T-helper 1 cell (primary cell): Measurements from ENCODE around the gene TNK1.

Experiments
- DNase-seq, 5 donors: peaks; one replicate each; pipeline ENCODE4 v3.0.0-alpha.2; 2012 to 2020

The TNK1 gene

DNA sequence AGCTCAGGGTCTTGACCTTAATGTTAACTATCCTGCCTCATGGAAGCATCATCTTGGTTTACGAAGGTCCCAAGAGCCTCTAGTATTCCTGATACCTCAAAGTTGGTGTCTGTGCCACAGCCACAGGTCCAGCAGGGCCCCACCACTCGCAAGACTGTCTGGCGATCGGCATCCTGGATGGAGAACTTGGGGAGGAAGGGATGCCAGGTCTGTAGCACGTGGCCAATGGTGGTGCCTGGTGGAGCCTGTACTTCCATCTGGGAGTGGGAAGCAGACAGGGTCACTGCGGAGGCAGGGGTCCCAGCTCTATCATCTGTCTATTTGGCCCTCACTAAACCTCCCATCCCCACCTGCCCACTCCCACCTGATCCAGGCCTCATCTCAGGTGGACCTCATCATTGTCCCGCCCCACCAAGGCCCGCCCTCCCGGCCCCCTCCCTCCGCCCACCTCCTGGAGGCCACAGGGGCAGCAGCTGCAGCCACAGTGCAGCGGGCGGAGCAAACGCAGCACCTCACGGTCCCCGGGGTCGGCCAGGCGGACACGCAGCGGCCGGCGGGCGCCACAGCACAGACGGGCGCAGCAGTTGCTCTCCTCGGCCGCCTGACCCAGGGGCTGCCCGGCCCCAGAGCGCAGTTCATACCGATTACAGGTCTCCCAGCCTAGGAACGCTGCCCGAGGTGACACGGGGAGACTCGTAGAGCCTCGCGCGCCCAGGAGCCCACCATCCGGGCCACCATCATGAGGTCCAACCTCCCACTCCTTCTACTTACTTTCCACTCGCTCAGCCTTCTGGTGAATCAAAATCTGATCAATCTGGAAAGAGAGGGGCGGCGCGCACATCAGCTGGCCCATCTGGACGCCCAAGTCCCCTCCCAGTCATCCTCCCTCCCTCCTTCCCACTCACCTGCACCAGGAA, 12.1 kb downstream of the TNK1 start:
- no peak for DNase-seq

DNA sequence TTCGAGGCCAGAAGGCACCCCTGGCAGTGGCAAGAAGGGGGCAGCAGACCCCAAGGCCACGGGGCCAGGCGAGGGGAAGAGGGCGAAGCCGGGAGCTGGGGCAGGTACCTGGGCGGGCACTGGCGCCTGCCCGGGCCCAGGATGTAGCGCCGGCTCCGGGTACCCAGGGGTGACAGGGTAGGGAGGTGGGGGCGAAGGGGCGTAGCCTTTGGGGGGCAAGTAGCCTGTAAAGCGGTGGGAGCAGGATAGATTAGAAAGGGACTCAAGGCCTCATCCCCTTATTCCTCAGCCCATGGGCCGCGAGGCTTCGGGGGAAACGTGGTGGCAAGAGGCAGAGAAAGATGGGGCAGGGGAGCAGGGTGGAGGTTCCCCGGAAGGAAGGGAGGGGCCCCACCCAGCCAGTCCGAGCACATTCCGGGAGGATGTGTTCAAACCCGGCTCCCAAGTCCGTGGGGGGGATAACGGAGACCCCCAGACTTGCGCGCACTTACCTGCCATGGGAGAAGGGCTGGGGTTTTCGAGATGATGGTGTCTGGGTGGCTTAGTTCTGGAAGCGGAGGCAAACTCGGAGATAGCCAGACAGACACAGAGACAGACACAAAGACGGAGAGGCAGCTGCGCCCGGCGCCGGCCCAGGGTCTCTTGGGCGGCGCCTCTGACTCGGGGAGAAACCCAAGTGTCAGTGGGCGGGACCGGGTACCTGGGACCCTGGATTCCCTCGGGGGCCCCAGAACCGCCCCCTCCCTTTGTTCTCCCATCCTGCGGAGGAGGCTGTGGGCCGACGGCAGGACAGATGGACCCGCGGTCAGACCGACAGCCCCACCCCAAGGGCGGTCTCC, 12.9 kb downstream of the TNK1 start:
- DNase-seq, result peak; percentile 60 to 74 (median 68)

DNA sequence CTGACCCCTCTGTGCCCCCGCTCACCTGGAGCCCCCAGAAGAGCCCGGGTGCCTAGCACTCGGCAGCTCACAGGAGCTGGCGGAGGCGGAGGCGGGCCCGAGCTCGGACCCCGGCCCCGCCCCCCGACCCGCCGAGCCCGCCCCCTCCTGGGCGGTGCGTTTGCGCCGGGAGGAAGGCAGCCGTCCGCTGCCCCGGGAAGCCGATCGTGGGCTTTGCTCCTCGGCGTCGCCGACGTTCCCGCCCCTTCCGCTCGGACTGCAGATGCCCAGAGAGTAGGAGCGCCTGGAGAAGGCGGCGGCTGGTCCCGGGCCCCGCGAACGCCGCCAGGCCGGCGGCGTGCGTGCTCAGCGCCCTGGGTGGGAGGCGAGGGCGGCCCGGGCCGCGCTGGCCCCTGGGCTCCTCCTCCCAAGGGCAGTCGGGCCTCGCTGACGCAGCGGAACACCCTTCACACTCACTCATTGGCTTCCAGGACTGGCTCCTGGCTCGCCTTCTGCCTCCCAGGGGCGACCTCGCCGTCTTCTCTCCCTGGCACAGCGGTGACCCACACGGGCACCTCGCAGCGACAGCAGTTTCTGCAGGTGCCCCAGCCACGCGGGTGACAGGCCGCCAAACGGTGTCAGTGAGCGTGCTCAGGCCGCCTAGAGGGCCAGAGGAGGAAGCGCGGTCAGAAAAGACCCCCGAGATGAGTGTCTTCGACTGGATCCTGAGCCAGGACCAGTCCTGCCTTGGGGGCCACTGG, 13.7 kb downstream of the TNK1 start, which contains the start of gene PLSCR3:
Gene PLSCR3 (minus strand): TSS at position 74 of the 740 bp plus-strand sequence. CDS start 415 bp downstream, outside the sequence.
- peak; percentile 67 to 81 (median 72) for DNase-seq

DNA sequence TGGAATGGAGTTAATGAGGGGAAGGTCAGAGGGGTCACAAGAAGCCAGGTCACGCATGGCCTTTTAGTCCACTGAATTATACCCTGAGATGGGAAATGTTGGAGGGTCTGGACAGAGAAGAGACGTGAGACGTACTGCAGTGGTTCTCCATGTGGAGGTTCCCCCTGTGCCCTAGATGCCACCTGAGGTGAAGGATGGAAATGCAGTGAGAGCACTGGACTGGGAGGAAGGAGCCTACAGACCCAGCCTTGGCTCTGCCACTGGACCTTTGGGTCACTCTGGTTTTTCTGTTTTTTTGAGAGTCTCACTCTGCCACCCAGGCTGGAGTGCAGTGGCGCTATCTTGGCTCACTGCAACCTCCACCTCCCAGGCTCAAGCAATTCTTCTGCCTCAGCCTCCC, 15.3 kb downstream of the TNK1 start:
- DNase-seq, result no peak

DNA sequence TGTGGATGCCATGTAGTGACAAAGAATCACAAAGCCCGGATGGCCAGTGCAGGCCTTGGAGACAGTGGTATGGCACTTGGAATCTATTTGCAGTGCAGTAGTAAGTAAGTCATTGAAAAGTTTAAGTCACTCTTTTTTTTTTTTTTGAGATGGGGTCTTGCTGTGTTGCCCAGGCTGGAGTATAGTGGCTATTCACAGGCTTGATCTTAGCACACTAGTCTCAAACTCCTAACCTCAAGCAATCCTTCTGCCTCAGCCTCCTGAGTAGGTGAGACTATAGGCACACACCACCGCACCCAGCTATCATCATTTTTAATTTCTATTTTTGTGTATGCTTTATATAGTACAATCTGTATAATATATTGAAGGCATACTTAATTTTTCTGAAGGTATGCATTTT, 17.7 kb downstream of the TNK1 start:
- DNase-seq, result no peak

DNA sequence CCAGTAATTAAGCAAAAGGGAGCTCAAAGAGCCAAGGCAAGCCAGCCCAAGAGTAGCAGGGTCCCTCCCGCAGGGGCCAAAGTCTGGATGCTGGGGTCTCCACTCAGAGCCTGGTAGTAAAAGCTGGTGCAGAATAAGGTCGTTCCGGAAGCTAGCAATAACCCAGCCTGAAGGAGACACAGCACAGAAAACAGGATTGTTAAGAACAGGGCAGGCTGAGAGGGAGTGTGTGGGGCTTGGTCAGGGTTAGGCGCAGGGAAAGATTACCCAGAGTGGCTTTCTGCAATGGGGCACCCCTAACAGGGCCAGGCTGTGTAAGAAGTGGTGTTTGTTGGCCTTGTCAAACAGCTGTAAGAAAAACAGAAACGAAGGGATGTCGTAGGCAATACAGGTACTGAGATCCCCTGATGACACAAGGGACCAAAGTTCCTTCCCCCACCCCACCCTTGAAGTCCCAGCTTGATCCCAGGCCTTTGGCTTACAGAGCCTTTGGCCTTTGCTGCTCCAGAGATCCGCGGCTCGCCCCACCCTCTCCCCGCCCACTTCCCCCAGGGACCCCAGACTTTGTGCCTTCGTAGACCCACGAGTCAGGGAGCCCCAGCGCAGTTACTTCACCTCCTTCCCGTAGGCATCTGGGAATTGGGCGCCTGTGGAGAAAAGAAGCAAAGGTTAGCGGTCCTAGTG, 22.3 kb downstream of the TNK1 start:
- DNase-seq, result no peak

DNA sequence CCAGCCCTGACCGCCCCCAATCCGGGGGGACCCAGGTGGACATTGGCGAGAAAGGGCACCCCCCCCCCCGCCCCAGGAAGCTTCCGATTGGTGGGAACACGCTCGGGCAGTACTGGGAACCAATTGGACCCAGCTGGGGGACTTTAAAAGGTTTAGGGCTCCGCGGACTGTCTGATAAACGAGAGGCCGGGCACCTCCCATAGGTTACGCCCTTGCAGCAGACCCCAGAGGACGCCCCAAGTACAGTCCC, 22.8 kb downstream of the TNK1 start:
- no peak for DNase-seq

DNA sequence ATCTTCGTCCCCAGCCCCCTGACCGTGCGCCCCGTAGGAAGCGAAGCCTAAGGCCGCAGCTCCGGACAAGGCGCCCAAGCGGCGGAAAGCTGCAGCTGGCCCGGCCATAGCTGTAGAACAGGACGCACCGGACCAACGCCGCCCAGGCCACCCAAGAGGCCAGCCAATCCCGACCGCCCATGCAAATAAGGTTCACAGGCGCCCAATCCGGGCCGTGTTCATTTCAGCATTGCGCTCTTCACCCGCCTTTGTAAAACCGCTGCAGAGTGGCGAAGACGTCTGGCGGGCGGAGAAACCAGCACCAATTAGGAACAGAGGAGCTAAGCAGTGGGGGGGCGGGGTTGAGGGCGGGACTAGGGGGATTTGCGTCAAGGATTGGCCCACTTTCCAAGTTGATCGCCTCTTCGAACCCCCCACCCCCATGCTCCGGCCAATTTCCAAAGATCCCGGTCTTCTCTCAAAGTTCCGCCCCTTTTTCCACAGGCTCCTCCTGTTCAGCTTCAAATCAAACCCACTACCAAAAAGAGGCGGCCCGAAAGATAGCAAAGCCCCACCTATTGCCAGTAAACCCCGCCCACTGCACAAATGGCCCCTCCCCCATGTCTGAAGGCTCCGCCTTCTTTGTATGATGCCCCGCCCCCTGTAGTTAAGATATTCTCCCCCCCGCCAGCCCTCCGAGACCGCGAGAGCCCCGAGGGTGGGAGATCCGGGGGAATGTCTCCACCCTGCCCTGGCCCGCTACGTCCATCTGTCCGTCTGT, 23.3 kb downstream of the TNK1 start, which contains the start of gene TMEM256:
Gene TMEM256 (minus strand): TSS at position 121 of the 760 bp plus-strand sequence. CDS start 13 bp downstream, at position 108.
- DNase-seq, result peak; percentile 92 to 99 (median 96)

DNA sequence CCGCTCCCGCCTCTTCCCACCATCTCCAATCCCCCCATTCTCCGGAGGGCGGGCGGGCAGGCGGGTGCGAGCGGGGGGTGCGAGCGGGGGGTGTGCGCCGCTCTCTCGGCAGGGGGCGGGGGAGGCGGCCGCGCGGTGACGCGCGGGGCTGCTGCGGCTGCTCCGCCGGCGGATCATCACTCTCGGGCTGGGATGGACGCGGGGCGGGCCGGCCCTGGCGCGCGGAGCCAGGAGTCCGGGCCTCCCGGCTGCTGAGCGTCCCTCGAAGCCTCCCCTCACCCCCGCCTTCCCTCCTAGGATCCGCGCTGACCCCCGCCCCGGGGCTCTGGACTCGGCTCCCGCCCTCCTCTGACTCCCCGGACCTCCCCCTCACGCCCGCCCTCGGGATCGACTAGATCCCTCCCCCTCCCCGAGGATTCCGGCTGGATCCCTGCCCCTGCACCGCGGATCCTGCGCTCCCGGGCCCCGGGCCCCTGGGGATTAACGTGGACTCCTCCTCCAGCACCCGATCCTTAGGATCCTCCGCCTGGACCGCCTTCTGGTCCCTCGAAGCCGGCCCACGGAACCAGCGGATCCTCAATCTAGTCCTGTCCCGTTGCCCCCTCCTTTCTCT, 24.0 kb downstream of the TNK1 start:
- DNase-seq, result peak in 3 of 5 donors; percentile 63 to 78 (median 69)

DNA sequence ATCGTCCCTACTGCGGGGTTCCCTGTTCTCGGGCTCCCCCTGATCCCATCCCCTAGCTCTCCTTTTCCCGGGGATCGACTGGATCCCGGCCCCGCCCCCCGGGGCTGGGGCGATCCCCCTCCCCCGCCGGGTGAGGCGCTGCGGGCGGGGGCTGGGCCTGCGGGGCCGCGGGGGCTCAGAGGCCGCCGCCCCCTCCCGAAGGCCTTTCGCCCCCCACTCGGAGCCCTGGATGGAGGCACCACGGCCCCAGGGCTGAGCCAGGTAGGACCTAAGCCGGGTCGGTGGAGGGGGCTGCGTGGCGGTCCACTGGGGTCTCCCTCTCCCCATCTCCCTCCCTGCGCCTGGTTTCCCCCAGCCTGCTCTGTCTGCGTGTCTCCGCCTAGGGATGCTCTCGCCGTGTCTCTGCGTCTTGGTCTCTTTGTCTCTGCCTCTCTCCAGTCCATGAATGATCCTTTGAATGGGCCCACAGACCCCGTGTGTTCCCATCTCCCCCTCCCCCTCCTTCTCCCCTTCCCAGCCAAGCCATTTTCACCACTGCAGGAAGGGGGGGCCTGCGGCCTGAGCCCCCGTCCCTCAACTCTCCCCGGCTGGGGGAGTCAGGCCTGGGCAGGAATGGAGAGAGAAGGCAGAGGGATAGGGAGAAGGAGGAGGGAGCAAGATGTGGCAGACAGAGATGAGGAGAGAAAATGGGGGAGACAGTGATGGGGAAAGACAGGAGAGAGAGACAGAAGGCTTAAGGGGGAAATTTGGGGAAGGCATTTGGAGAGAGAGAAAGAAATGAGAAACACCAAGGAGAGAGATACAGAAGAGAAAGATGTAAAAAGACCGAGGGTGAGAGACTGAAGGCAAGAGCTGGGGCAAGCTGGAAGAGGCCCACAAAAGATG, 24.7 kb downstream of the TNK1 start:
- no peak for DNase-seq

DNA sequence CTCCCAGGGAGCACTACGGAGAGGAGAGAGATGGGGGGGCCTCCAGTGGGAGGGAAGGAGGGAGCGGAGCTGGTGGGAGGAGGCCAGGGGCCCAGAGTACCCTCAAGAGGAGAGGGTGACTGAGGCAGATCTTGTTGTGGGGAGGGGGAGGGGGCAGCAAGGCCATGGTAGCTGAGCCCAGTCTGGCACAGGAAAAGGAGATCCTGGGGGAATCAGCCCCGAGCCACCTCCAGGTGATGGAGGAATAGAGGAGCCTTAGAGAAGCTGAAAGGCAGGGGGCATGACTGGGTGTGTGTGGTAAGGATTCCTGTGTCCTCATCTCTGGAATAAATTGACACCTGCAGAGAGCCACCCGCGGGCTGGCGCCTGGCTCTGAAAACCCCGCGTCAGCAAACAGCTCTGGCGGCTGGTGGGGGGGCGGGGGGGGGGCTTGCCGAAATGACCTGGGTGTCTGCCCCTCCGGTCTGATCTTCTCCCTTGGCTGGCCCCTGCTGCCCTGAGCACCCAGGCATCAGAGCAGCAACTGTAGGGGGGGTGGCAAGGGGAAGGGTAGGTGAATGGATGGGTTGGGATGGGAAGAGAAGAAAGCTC, 25.4 kb downstream of the TNK1 start:
- DNase-seq, result no peak

DNA sequence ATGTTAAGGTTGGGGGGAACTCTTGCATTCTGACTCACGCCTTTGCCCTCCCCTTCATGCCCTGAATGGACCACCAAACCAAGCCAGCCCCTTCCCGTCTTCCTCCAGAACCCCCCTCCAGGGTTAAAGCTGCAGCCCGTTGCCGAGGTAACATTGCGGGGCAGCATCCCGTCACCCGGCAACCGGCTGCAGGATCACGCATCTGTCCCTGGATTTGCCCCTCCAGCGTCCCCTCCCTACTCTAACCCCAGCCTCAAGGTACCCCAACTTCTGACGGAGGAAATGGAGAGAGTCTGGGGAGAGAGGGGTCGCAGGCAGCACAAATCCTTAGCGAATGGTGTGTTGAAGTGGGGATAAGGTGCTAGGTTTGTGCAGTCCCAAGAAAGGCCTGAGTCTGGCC, 26.2 kb downstream of the TNK1 start:
- DNase-seq, result no peak

DNA sequence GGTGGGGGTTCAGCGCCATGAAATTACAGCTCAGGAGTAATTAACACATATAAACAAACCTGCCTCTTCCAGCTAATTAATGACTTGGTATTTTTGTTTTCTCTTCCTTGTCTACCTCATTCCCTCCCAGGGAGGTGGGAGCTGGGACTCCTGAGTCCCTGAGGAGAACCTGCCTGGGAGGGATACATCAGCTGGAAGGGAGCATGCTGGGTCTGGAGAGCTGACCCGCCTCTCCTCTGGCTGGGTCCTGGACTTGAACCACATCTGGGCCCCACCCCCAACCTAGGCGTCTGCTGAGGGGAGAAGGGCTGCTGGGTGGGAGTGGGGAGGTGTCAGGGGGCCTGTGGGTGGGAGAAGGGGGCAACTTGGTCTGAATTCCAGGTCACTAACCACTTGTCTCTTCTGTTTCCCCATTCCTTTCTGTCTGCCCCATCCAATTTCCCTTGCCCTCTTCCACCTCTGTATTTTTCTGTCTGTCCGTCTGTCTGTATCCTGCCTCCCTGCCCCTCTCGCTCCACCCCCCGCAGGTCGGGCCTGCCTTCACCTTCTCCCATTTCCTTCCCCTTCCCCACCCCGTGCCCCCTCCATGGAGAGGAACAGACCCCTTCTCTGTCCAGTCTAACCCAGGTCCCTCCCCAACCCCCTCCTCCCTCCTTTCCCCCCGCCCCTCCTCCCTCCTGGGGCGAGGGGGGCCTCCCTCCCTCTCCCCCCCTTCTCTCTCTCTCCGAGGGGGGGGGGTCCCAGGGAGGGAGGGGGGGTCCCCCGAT, 26.8 kb downstream of the TNK1 start, which contains the start of gene NLGN2:
Gene NLGN2 (plus strand): TSS at position 361 of the 767 bp plus-strand sequence. CDS start 411 bp downstream, outside the sequence.
- DNase-seq, result no peak

DNA sequence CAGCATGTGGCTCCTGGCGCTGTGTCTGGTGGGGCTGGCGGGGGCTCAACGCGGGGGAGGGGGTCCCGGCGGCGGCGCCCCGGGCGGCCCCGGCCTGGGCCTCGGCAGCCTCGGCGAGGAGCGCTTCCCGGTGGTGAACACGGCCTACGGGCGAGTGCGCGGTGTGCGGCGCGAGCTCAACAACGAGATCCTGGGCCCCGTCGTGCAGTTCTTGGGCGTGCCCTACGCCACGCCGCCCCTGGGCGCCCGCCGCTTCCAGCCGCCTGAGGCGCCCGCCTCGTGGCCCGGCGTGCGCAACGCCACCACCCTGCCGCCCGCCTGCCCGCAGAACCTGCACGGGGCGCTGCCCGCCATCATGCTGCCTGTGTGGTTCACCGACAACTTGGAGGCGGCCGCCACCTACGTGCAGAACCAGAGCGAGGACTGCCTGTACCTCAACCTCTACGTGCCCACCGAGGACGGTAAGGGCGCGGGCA, 27.4 kb downstream of the TNK1 start:
- DNase-seq, result peak in 1 of 5 donors; percentile 24

DNA sequence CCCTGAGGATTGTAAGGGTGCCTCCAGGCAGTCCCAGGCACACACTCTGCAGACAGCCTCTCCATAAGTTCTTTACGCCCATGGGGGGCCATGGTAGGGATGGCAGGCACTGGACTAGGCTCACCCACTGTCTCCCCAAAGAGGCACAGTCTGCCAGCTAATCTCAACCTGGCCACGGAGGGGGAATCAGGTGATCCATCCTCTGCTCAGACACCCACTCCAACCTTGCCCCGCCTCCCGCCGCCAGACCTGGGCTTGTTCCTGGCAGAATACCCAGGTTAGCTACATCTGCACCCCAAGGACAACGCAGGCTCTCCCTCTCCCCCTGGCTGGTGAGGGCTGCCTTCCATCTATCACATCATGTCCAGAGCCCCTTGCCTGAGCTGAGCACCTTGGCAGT, 28.0 kb downstream of the TNK1 start:
- no peak for DNase-seq

DNA sequence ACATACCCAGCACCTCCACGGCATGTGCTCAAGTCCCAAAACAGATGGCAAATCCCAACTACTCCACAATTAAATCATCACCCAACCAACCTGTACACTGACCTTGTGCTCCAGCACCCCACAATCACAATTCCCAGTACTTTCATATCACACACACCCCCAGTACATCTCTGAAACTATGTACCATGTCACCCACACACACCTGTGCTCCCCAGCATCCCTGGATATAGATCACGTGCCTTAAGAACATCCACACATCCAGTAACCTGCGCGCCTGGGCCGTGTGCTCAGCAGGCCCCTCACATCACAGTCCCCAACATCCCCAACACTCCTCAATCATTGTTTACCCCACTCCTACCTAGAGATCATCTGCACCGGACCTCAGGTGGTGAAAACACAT, 28.8 kb downstream of the TNK1 start:
- no peak for DNase-seq

DNA sequence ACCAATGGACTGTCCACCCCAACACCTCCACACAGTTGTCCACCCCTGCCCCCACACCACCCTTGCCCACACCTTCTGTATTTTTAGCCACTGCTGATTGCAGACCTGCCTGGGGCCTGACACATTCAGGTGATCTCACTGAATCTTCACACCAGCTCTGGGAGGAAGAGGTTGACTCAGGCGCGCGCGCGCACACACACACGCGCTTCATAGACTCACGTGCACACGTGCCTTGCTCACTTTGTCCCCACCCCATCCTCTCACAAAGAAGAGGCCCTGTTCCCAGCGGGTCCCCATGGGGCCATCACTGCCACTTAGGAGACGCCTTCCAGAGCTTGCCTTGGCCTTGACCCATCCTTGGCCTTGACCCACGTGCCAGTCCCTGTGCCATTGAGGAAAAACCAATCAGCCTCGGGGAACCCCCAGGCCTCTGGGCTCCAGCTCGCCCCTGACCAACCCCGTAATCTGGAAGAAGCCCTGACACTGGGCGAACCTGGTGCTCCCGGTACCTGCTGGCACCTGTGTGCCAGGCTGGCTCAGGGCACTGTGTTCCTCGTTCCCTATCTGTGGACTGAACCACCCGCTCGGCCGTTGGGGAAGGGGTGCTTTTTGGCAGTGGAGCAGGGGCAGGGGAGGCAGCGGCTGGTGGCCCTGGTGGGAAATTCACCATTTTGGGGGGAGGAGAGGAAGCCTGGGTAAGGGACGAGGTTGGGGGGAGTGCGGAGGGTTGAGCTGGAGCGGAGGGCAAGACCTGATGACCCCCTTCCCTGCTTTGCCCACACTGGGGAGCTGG, 29.9 kb downstream of the TNK1 start:
- no peak for DNase-seq

DNA sequence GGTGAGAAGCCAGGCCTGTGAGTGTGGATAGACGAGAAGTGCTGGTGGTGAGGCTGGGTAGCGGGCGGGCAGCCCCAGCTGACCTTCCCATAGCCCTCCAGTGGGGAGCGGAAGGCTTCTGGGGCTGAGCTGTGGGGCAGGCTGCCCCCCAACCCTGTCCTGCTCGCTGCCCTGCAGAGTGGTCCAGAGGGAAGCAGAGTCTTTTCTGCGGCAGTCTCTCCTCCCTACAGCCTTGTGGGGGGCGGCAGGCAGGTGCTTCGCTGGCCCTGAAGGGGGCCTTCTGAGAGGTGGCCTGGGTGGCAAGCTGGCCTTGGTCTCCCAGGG, 30.5 kb downstream of the TNK1 start:
- DNase-seq, result no peak
